Measurements from ENCODE around the gene PCYOX1L.

DNA sequence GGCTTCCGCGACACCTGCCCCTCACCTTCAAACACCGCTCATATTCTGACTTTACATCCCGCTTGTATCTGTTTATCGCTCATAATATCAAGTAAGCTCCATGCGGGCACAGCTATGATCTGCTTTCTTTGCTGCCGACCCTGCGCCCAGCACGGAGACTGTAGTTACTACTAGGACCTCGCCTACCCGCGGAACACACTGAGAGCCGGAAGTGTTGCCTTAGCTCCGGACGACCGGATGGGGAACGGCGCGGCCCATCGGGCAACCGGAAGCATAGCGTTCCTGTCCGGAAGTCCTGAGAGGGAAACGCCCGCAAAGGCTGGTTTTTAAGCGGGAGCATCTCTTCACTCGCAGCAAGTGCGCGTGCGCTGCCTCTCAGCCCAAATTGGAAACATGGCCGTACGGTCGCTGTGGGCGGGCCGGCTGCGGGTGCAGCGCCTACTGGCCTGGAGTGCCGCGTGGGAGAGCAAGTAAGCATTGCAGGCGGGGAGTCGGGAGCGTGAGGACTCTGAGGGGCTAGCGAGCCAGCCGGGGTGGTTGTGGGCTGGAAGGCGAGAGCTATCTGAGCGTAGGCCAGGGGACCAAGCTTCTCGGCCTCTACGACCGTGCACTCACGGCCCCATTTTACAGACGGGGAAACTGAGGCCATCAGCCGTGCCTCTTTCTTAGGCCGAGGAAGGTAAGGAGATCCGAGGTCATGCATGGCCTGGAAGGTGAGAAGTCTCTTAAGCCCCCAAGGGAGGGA is 12.5 kb upstream of the PCYOX1L start, which contains the start of gene GRPEL2:
- TF ChIP-seq, protein P1, sequence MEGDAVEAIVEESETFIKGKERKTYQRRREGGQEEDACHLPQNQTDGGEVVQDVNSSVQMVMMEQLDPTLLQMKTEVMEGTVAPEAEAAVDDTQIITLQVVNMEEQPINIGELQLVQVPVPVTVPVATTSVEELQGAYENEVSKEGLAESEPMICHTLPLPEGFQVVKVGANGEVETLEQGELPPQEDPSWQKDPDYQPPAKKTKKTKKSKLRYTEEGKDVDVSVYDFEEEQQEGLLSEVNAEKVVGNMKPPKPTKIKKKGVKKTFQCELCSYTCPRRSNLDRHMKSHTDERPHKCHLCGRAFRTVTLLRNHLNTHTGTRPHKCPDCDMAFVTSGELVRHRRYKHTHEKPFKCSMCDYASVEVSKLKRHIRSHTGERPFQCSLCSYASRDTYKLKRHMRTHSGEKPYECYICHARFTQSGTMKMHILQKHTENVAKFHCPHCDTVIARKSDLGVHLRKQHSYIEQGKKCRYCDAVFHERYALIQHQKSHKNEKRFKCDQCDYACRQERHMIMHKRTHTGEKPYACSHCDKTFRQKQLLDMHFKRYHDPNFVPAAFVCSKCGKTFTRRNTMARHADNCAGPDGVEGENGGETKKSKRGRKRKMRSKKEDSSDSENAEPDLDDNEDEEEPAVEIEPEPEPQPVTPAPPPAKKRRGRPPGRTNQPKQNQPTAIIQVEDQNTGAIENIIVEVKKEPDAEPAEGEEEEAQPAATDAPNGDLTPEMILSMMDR (conservative IDR thresholded peaks at IDR 0.05 in 1 of 2, IDR thresholded peaks at IDR 0.05 in 1 of 2; ENCODE audit: low read depth in 1 of 2, low read length in 2 of 2): no peak
- no peak for TF ChIP-seq EZH2 (IDR thresholded peaks at IDR 0.05; ENCODE audit: low read length, missing control alignments)

Data from fibroblast of lung (primary cell).